Natural killer cell (primary cell): ENCODE measurements around the gene FAM120C. TPM values are rescaled to one million over a fixed set of nuclear protein-coding genes. Genes with fewer than 3 reads are reported as not detected.

Source experiments
- ATAC-seq, 3 donors: fragments of 150-1000 bp in 2 of 3; fragments of 200-7000 bp in 1 of 3; cut with Tn5 transposase; 1 replicate in 1 of 3; 2 replicates in 2 of 3; pipeline ENCODE4 v1.10.0; 2021; ENCODE audit warnings: mild to moderate bottlenecking in 2 of 3, moderate library complexity in 2 of 3
- DNase-seq, 2 donors: peaks; one replicate each; pipeline versions ENCODE4 v3.0.0 to v3.0.0-alpha.2; 2013 to 2021; ENCODE audit warnings: mixed read lengths in 1 of 2
- H3K27ac ChIP-seq: one replicate; pipeline ENCODE4 v1.5.1; 2013; ENCODE audit warnings: mild to moderate bottlenecking, low read length
- H3K27me3 ChIP-seq: one replicate; pipeline ENCODE4 v1.6.1; 2013; ENCODE audit warnings: low read length; ENCODE audit not compliant: control insufficient read depth, insufficient read depth
- H3K36me3 ChIP-seq: one replicate; pipeline ENCODE4 v1.6.1; 2013; ENCODE audit warnings: low read length; ENCODE audit not compliant: control insufficient read depth, insufficient read depth
- H3K4me1 ChIP-seq: one replicate; pipeline ENCODE4 v1.6.1; 2013; ENCODE audit warnings: low read length; ENCODE audit not compliant: control insufficient read depth, insufficient read depth
- H3K4me3 ChIP-seq: one replicate; pipeline ENCODE4 v1.5.1; 2013; ENCODE audit warnings: low read length
- H3K9me3 ChIP-seq: one replicate; pipeline ENCODE4 v1.6.1; 2013; ENCODE audit warnings: low read length; ENCODE audit not compliant: control insufficient read depth, insufficient read depth
- H3K27ac Mint-ChIP-seq, 2 donors: one replicate each; pipeline ENCODE4 v1.8.0; 2022; ENCODE audit warnings: mild to moderate bottlenecking in 2 of 2, mixed read lengths in 2 of 2, moderate library complexity in 1 of 2
- H3K27me3 Mint-ChIP-seq, 2 donors: one replicate each; pipeline ENCODE4 v1.8.0; 2022; ENCODE audit warnings: low read depth in 2 of 2, mixed read lengths in 2 of 2
- H3K36me3 Mint-ChIP-seq: one replicate; pipeline ENCODE4 v1.8.0; 2022; ENCODE audit warnings: mixed read lengths
- H3K4me1 Mint-ChIP-seq, 2 donors: one replicate each; pipeline ENCODE4 v1.8.0; 2022; ENCODE audit warnings: mixed read lengths in 2 of 2
- H3K4me3 Mint-ChIP-seq: one replicate; pipeline ENCODE4 v1.8.0; 2022; ENCODE audit warnings: mild to moderate bottlenecking, moderate library complexity, mixed read lengths
- H3K9me3 Mint-ChIP-seq, 2 donors: one replicate each; pipeline ENCODE4 v1.8.0; 2022; ENCODE audit warnings: mixed read lengths in 2 of 2
- WGBS: methylation state at CpG from one replicate; pipeline ENCODE4 v1.1.7; 2013; ENCODE audit warnings: missing lambda C conversion rate; ENCODE audit not compliant: insufficient coverage; 5-methylcytosine and 5-hydroxymethylcytosine counted together
- intact Hi-C: fragments of 100-400 bp; cut with micrococcal nuclease; formaldehyde crosslinking; loops from one replicate; pipeline ENCODE4 v1.14.2; 2022
- total RNA-seq, 4 donors: library from RNA; stranded (reverse); fragments of 120-200 nt in 1 of 4; gene quantifications; one replicate each; pipeline versions ENCODE4 v1.2.3 to v1.2.4, GENCODE V29; 2013 to 2022
- TF ChIP-seq, protein P1 (sequence below): fragments of 200-600 bp; IDR thresholded peaks from one replicate; pipeline ENCODE4 v1.8.0; 2022; ENCODE audit warnings: antibody characterized with exemption

FAM120C gene
- total RNA-seq, 3 donors from 2014 or later (not counting 1 experiment from before 2014, with no cell fraction given) = 9.5 to 15.4 (median 11.8) TPM

DNA sequence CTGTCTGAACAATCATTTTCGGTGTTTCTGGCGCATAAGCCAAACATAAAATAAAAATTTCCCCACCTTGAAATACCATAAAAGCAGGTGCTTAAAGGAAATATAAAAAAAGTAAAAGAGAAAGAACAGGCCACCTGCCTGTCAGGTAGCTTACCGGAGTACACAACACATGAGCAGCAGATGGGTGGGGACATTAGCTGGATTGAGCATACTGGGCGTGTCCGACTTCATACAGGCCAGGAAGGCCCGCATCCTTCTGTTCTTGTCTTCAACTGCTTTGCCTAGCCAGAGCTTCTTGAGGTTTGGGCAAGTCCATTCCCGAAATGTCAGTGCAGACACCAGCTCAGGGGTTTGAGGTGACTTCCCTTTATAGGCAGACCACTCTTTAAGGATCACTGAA, 66.7 kb downstream of the FAM120C start:
- Mint-ChIP-seq H3K4me3 (no peak overlapping the region), H3K9me3 (no peaks in the 10 kb centered on the region), H3K27me3 (no peaks in the 10 kb centered on the region), H3K27ac (no peak overlapping the region), H3K36me3 (no peaks in the 10 kb centered on the region), H3K4me1 (no peaks in the 10 kb centered on the region)
- Histone ChIP-seq H3K4me1 (no peaks in the 10 kb centered on the region), H3K9me3 (no peaks in the 10 kb centered on the region), H3K27ac (no peak overlapping the region), H3K4me3 (no peak overlapping the region), H3K27me3 (no peaks in the 10 kb centered on the region), H3K36me3 (no peaks in the 10 kb centered on the region)
- intact Hi-C loops = no loop called here
- no peak for DNase-seq
- TF ChIP-seq, protein P1, sequence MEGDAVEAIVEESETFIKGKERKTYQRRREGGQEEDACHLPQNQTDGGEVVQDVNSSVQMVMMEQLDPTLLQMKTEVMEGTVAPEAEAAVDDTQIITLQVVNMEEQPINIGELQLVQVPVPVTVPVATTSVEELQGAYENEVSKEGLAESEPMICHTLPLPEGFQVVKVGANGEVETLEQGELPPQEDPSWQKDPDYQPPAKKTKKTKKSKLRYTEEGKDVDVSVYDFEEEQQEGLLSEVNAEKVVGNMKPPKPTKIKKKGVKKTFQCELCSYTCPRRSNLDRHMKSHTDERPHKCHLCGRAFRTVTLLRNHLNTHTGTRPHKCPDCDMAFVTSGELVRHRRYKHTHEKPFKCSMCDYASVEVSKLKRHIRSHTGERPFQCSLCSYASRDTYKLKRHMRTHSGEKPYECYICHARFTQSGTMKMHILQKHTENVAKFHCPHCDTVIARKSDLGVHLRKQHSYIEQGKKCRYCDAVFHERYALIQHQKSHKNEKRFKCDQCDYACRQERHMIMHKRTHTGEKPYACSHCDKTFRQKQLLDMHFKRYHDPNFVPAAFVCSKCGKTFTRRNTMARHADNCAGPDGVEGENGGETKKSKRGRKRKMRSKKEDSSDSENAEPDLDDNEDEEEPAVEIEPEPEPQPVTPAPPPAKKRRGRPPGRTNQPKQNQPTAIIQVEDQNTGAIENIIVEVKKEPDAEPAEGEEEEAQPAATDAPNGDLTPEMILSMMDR = no peak
- ATAC-seq = no peak
- 93% methylated on average over 5 of the region's 7 CpGs for WGBS

DNA sequence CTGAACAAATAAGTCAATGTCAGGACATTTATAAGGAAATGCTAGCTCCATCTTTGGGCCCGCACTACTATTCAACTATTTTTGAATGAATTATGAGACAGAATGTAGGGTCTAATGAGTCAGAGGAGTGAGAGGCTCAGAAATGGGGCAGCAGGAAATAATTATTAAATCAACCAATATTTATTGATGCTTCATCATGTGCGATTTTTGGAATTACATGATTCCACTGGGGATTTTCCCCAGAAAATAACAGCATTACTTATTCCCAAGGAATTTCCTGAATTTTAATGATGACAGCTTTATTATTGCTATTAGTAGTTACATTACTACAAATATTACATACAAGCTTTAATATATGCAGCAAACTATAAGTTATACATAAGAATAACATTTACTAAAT, 89.5 kb downstream of the FAM120C start:
- Mint-ChIP-seq H3K4me1 (no peaks in the 10 kb centered on the region), H3K27me3 (no peaks in the 10 kb centered on the region), H3K9me3 (no peaks in the 10 kb centered on the region), H3K36me3 (no peaks in the 10 kb centered on the region), H3K27ac (no peak overlapping the region), H3K4me3 (no peak overlapping the region)
- 86% methylated on average over 1 of the region's 2 CpGs for WGBS
- H3K27ac ChIP-seq = no peak overlapping the region
- intact Hi-C loops = no loop called here
- ATAC-seq (no peak), DNase-seq (no peak)
- no peaks in the 10 kb centered on the region for H3K36me3 ChIP-seq
- H3K27me3 ChIP-seq = no peaks in the 10 kb centered on the region
- no peaks in the 10 kb centered on the region for H3K9me3 ChIP-seq
- TF ChIP-seq, protein P1 = no peak
- no peak overlapping the region for H3K4me3 ChIP-seq
- H3K4me1 ChIP-seq = no peaks in the 10 kb centered on the region

DNA sequence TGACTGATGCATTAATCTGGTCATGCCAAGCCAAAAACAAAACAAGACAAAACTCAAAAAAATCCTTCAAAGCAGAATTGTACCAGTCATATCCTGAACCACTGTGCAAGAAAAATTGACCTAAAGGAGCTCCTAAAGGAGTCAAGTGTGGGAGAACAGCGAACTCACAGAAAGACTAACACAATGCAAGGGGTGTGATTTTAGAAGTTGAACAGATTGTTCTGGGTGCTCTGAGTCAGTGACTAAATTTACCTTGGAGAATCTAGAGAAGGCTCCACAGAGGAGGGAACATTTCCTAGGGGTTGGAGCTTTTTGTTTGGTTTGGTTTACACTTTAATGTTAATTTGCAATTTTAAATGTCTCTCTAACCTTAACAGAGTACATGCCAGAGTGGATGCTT, 89.9 kb downstream of the FAM120C start:
- H3K27ac Mint-ChIP-seq = no peak overlapping the region
- Histone ChIP-seq H3K27me3 (no peaks in the 10 kb centered on the region), H3K27ac (no peak overlapping the region), H3K4me1 (no peaks in the 10 kb centered on the region), H3K9me3 (no peaks in the 10 kb centered on the region), H3K4me3 (no peak overlapping the region), H3K36me3 (no peaks in the 10 kb centered on the region)
- TF ChIP-seq, protein P1 = no peak
- H3K4me1 Mint-ChIP-seq = no peaks in the 10 kb centered on the region
- ATAC-seq (no peak), DNase-seq (no peak)
- no peak overlapping the region for H3K4me3 Mint-ChIP-seq
- H3K27me3 Mint-ChIP-seq = no peaks in the 10 kb centered on the region
- no peaks in the 10 kb centered on the region for H3K36me3 Mint-ChIP-seq
- H3K9me3 Mint-ChIP-seq = no peaks in the 10 kb centered on the region
- intact Hi-C loops = no loop called here
- 100% methylated on average over 1 of the region's 1 CpG for WGBS

DNA sequence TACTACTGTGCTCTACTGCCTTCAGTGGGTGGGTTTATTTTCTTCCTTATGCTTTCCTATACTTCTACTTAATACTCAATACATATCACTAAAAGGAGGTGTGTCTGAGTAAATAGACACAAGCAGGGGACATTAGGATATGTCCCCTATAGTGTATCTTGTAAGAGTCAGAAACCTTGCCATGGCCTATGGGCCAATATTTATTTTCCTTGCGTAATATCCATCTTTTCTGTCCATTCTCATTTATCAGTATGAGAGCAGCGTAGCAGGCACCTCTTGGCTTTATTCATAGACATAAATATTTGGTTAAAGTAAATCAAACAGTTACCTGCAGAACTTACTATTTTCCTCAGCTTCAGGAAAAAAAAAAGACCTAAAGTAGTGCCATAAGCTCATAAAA, 92.2 kb downstream of the FAM120C start:
- TF ChIP-seq, protein P1 = no peak
- no CpG with 5 or more reads among the region's 2 CpGs for WGBS
- Histone ChIP-seq H3K27ac (no peak overlapping the region), H3K9me3 (no peaks in the 10 kb centered on the region), H3K36me3 (no peaks in the 10 kb centered on the region), H3K27me3 (no peaks in the 10 kb centered on the region), H3K4me3 (no peak overlapping the region), H3K4me1 (no peaks in the 10 kb centered on the region)
- no peak for ATAC-seq
- no peaks in the 10 kb centered on the region for H3K36me3 Mint-ChIP-seq
- no peak overlapping the region for H3K27ac Mint-ChIP-seq
- H3K4me1 Mint-ChIP-seq = no peaks in the 10 kb centered on the region
- no peaks in the 10 kb centered on the region for H3K27me3 Mint-ChIP-seq
- intact Hi-C loops = no loop called here
- no peak overlapping the region for H3K4me3 Mint-ChIP-seq
- no peaks in the 10 kb centered on the region for H3K9me3 Mint-ChIP-seq
- no peak for DNase-seq
